WTC11 (cell line): ENCODE data around the gene VWA3B. TPM values are rescaled to one million over a fixed set of nuclear protein-coding genes. Genes with fewer than 3 reads are reported as not detected.

Source experiments
- ATAC-seq: fragments of 200-7000 bp; cut with Tn5 transposase; 2 replicates; pipeline ENCODE4 v1.10.0; 2021; ENCODE audit warnings: mild to moderate bottlenecking, moderate library complexity
- CTCF ChIA-PET: fragments of 300-600 bp; sonication (Branson Sonifier 250); formaldehyde crosslinking; loops from one replicate; lab custom pipeline; 2021; ENCODE audit warnings: antibody characterized with exemption; lab: Charles Lee
- POLR2A ChIA-PET: fragments of 350-600 bp; sonication (Branson Sonifier 250); formaldehyde crosslinking; loops from one replicate; lab custom pipeline; 2021; ENCODE audit warnings: antibody characterized with exemption; lab: Charles Lee
- DNase-seq: peaks from one replicate; pipeline ENCODE4 v3.0.0; 2021; ENCODE audit warnings: low spot score
- H3K27ac Mint-ChIP-seq: 2 replicates; pipeline ENCODE4 v1.8.0; 2021; ENCODE audit warnings: mixed read lengths
- H3K27me3 Mint-ChIP-seq: 2 replicates; pipeline ENCODE4 v1.8.0; 2021; ENCODE audit warnings: low read depth, mild to moderate bottlenecking, moderate library complexity, mixed read lengths
- H3K36me3 Mint-ChIP-seq: 2 replicates; pipeline ENCODE4 v1.8.0; 2021; ENCODE audit warnings: mixed read lengths
- H3K4me1 Mint-ChIP-seq: 2 replicates; pipeline ENCODE4 v1.8.0; 2022; ENCODE audit warnings: mixed read lengths
- H3K4me3 Mint-ChIP-seq: 2 replicates; pipeline ENCODE4 v1.8.0; 2021; ENCODE audit warnings: mild to moderate bottlenecking, moderate library complexity, mixed read lengths
- H3K9me3 Mint-ChIP-seq: 2 replicates; pipeline ENCODE4 v1.8.0; 2021; ENCODE audit warnings: mixed read lengths
- EMX1 ChIP-seq: fragments of 250-450 bp; sonication (Bioruptor Pico); IDR thresholded peaks from 2 replicates; pipeline ENCODE4 v1.8.0; 2021; ENCODE audit warnings: mild to moderate bottlenecking
- FOXP1 ChIP-seq: sonication (generic); formaldehyde crosslinking; IDR thresholded peaks from 2 replicates; pipeline ENCODE4 v1.8.0; 2022; ENCODE audit warnings: missing genetic modification reagents, mild to moderate bottlenecking, moderate library complexity, borderline replicate concordance
- GRHL2 ChIP-seq: fragments of 250-450 bp; sonication (Bioruptor Pico); IDR thresholded peaks from 2 replicates; pipeline ENCODE4 v1.8.0; 2022; ENCODE audit warnings: mild to moderate bottlenecking, moderate library complexity; ENCODE audit not compliant: insufficient replicate concordance, severe bottlenecking
- GTF2I ChIP-seq: fragments of 250-450 bp; sonication (Bioruptor Pico); conservative IDR thresholded peaks from 2 replicates; pipeline ENCODE4 v1.4.0; 2021; ENCODE audit warnings: mild to moderate bottlenecking
- JAZF1 ChIP-seq: fragments of 250-450 bp; sonication (Bioruptor Pico); IDR thresholded peaks from 2 replicates; pipeline ENCODE4 v1.9.0; 2021; ENCODE audit warnings: moderate library complexity, mild to moderate bottlenecking, inconsistent platforms
- JUN ChIP-seq: sonication (generic); formaldehyde crosslinking; IDR thresholded peaks from 2 replicates; pipeline ENCODE4 v1.8.0; 2023; ENCODE audit warnings: mild to moderate bottlenecking, missing genetic modification reagents
- NFATC4 ChIP-seq: fragments of 250-450 bp; sonication (Bioruptor Pico); IDR thresholded peaks from 2 replicates; pipeline ENCODE4 v1.9.0; 2021; ENCODE audit warnings: mild to moderate bottlenecking
- NR2C2 ChIP-seq: sonication (generic); formaldehyde crosslinking; IDR thresholded peaks from 2 replicates; pipeline ENCODE4 v1.8.0; 2022; ENCODE audit warnings: mild to moderate bottlenecking, missing genetic modification reagents
- RELA ChIP-seq: sonication (generic); formaldehyde crosslinking; IDR thresholded peaks from 2 replicates; pipeline ENCODE4 v1.8.1; 2022; ENCODE audit warnings: missing genetic modification reagents, mild to moderate bottlenecking, borderline replicate concordance
- SOX15 ChIP-seq: fragments of 250-450 bp; sonication (Bioruptor Pico); IDR thresholded peaks from 2 replicates; pipeline ENCODE4 v1.9.0; 2021; ENCODE audit warnings: mild to moderate bottlenecking
- SP1 ChIP-seq: sonication (generic); formaldehyde crosslinking; conservative IDR thresholded peaks from 2 replicates; pipeline ENCODE4 v1.8.1; 2022; ENCODE audit warnings: missing genetic modification reagents
- TCF7 ChIP-seq: sonication (generic); formaldehyde crosslinking; IDR thresholded peaks from 2 replicates; pipeline ENCODE4 v1.8.0; 2022; ENCODE audit warnings: mild to moderate bottlenecking, low read depth, missing genetic modification reagents, moderate library complexity
- TEAD1 ChIP-seq: sonication (generic); formaldehyde crosslinking; IDR thresholded peaks from 2 replicates; pipeline ENCODE4 v1.8.0; 2022; ENCODE audit warnings: mild to moderate bottlenecking, missing genetic modification reagents
- USF2 ChIP-seq: sonication (generic); formaldehyde crosslinking; IDR thresholded peaks from 2 replicates; pipeline ENCODE4 v1.8.1; 2023; ENCODE audit warnings: mild to moderate bottlenecking, missing genetic modification reagents, moderate library complexity
- ZNF219 ChIP-seq: sonication (generic); formaldehyde crosslinking; IDR thresholded peaks from 2 replicates; pipeline ENCODE4 v1.8.0; 2023; ENCODE audit warnings: missing genetic modification reagents, mild to moderate bottlenecking, borderline replicate concordance
- ZNF396 ChIP-seq: fragments of 250-450 bp; sonication (Bioruptor Pico); IDR thresholded peaks from 2 replicates; pipeline ENCODE4 v1.8.0; 2021; ENCODE audit warnings: mild to moderate bottlenecking, moderate library complexity, borderline replicate concordance
- ZNF416 ChIP-seq: fragments of 250-450 bp; sonication (Bioruptor Pico); IDR thresholded peaks from 2 replicates; pipeline ENCODE4 v1.9.0; 2021; ENCODE audit warnings: mild to moderate bottlenecking, inconsistent platforms
- ZNF423 ChIP-seq: fragments of 250-450 bp; sonication (Bioruptor Pico); IDR thresholded peaks from 2 replicates; pipeline ENCODE4 v2.1.2; 2022; ENCODE audit warnings: mild to moderate bottlenecking, moderate library complexity
- total RNA-seq: library from RNA; stranded (reverse); gene quantifications from 3 replicates; pipeline ENCODE4 v1.2.3, GENCODE V29; 2021
- TF ChIP-seq, protein P1 (sequence below): sonication (generic); formaldehyde crosslinking; IDR thresholded peaks from 2 replicates; pipeline ENCODE4 v1.8.0; 2022; ENCODE audit warnings: missing genetic modification reagents
- TF ChIP-seq, protein P2 (sequence below): fragments of 250-450 bp; sonication (Bioruptor Pico); conservative IDR thresholded peaks from 2 replicates; pipeline ENCODE4 v1.9.0; 2021; ENCODE audit warnings: mild to moderate bottlenecking
- TF ChIP-seq, protein P3 (sequence below): sonication (generic); formaldehyde crosslinking; IDR thresholded peaks from 2 replicates; pipeline ENCODE4 v1.8.1; 2023; ENCODE audit warnings: mild to moderate bottlenecking, missing genetic modification reagents
- TF ChIP-seq, protein P4 (sequence below): fragments of 250-450 bp; sonication (Bioruptor Pico); IDR thresholded peaks from 2 replicates; pipeline ENCODE4 v1.9.0; 2021; ENCODE audit warnings: mild to moderate bottlenecking
- TF ChIP-seq, protein P5 (sequence below): sonication (generic); formaldehyde crosslinking; IDR thresholded peaks from 2 replicates; pipeline ENCODE4 v1.8.1; 2022; ENCODE audit warnings: mild to moderate bottlenecking, missing genetic modification reagents, moderate library complexity, borderline replicate concordance

VWA3B gene
- total RNA-seq, 1 experiment from 2014 or later: not detected

GRCh38 chr2:98175811-98176210 lies 88.8 kb downstream of the VWA3B start:
- ChIA-PET CTCF (interaction anchor here (0.9 to 1.5 kb wide), 8 partner anchors 13 to 585 kb away, joined by 3 to 5 read pairs (median 3); no protein-coding TSS in a partner anchor), POLR2A (no interaction called here)
- Mint-ChIP-seq H3K9me3 (peaks cover 7% of the 10 kb centered on the region), H3K27me3 (peaks cover 3% of the 10 kb centered on the region; the same call in 1 of the 2 replicates), H3K36me3 (no peaks in the 10 kb centered on the region), H3K27ac (no peak overlapping the region), H3K4me3 (no peak overlapping the region), H3K4me1 (peaks cover 23% of the 10 kb centered on the region)
- DNase-seq (peak; percentile 50), ATAC-seq (peak; percentile 95)
- TF ChIP-seq USF2 (CRISPR knock-in tag) (no peak), ZNF423 (CRISPR knock-in tag) (no peak), GRHL2 (CRISPR knock-in tag) (no peak), TEAD1 (CRISPR knock-in tag) (no peak), JAZF1 (CRISPR knock-in tag) (no peak), FOXP1 (CRISPR knock-in tag) (no peak), SP1 (CRISPR knock-in tag) (no peak)
- TF ChIP-seq, protein P1, sequence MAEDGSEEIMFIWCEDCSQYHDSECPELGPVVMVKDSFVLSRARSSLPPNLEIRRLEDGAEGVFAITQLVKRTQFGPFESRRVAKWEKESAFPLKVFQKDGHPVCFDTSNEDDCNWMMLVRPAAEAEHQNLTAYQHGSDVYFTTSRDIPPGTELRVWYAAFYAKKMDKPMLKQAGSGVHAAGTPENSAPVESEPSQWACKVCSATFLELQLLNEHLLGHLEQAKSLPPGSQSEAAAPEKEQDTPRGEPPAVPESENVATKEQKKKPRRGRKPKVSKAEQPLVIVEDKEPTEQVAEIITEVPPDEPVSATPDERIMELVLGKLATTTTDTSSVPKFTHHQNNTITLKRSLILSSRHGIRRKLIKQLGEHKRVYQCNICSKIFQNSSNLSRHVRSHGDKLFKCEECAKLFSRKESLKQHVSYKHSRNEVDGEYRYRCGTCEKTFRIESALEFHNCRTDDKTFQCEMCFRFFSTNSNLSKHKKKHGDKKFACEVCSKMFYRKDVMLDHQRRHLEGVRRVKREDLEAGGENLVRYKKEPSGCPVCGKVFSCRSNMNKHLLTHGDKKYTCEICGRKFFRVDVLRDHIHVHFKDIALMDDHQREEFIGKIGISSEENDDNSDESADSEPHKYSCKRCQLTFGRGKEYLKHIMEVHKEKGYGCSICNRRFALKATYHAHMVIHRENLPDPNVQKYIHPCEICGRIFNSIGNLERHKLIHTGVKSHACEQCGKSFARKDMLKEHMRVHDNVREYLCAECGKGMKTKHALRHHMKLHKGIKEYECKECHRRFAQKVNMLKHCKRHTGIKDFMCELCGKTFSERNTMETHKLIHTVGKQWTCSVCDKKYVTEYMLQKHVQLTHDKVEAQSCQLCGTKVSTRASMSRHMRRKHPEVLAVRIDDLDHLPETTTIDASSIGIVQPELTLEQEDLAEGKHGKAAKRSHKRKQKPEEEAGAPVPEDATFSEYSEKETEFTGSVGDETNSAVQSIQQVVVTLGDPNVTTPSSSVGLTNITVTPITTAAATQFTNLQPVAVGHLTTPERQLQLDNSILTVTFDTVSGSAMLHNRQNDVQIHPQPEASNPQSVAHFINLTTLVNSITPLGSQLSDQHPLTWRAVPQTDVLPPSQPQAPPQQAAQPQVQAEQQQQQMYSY (CRISPR knock-in tag): no peak

DNA sequence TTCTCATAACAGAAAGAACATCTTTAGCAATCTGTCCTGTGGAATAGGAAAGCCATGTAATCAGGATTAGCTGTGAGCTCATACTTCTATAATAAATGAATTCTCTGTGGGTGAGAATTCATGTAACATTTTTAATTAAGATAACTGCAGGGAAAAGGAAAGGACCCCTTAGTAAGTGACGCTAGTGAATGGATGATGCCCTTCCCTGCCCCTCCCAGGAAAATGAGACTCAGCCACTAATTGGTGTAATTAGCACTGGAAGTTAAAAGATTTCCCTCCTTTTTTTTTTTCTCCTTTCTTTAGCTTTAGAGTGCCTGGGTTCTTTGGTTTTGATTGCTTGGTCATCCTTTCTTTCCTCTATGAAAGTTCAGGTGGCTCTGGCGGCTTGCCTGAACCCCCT lies 90.3 kb downstream of the VWA3B start:
- TF ChIP-seq ZNF416 (CRISPR knock-in tag): no peak
- TF ChIP-seq ZNF396 (CRISPR knock-in tag): no peak
- no peak for TF ChIP-seq NR2C2 (CRISPR knock-in tag)
- no peak for TF ChIP-seq JUN (CRISPR knock-in tag)
- TF ChIP-seq EMX1 (CRISPR knock-in tag): no peak
- TF ChIP-seq, protein P2, sequence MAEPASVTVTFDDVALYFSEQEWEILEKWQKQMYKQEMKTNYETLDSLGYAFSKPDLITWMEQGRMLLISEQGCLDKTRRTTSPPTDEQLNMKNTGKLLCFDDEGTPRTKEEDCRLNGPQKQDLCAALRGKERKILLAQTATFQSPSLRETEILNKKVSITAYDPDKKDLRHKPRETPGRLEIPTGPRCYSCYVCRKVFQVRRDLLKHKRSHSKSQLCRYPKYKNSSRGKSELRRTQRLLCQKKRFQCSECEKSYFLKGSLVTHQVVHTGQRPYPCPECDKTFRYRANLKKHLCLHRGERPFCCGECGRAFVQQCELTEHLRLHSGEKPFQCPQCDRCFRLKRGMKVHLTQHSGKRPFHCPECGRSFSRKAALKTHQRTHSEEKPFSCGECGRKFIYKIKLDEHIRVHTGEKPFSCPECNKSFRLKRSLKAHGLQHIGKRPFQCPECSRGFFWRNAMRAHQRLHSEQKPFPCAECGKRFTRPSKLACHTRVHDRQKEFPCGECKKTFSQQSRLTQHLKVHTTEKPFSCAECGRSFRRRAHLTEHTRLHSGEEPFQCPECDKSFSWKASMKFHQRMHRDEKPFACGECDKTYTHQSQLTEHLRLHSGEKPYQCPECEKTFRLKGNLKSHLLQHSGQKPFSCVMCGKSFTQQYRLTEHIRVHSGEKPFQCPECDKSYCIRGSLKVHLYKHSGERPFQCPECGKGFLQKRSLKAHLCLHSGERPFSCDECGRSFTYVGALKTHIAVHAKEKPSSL (CRISPR knock-in tag): no peak
- no peak for TF ChIP-seq GRHL2 (CRISPR knock-in tag)
- no peak for TF ChIP-seq SOX15
- TF ChIP-seq NFATC4 (CRISPR knock-in tag): no peak
- Mint-ChIP-seq H3K27ac (no peak overlapping the region), H3K36me3 (no peaks in the 10 kb centered on the region), H3K4me3 (no peak overlapping the region), H3K27me3 (peaks cover 3% of the 10 kb centered on the region; the same call in 1 of the 2 replicates), H3K9me3 (no peaks in the 10 kb centered on the region), H3K4me1 (peaks cover 23% of the 10 kb centered on the region)
- ChIA-PET POLR2A (no interaction called here), CTCF (interaction anchor here (1.2 kb wide), 1 partner anchor 10 kb away, joined by 4 read pairs; no protein-coding TSS in a partner anchor)
- no peak for DNase-seq
- ATAC-seq: no peak

- ATAC-seq (no peak), DNase-seq (no peak)
- Mint-ChIP-seq H3K9me3 (no peaks in the 10 kb centered on the region), H3K4me3 (no peak overlapping the region), H3K36me3 (no peaks in the 10 kb centered on the region), H3K4me1 (peaks cover 23% of the 10 kb centered on the region), H3K27me3 (peaks cover 3% of the 10 kb centered on the region; the same call in 1 of the 2 replicates), H3K27ac (no peak overlapping the region)
- POLR2A ChIA-PET: no interaction called here
- CTCF ChIA-PET: interaction anchor here (1.5 kb wide), 1 partner anchor 404 kb away, joined by 3 read pairs; no protein-coding TSS in a partner anchor
- TF ChIP-seq ZNF219 (no peak), TCF7 (CRISPR knock-in tag) (no peak), RELA (no peak), GTF2I (CRISPR knock-in tag) (no peak)
- TF ChIP-seq, protein P3, sequence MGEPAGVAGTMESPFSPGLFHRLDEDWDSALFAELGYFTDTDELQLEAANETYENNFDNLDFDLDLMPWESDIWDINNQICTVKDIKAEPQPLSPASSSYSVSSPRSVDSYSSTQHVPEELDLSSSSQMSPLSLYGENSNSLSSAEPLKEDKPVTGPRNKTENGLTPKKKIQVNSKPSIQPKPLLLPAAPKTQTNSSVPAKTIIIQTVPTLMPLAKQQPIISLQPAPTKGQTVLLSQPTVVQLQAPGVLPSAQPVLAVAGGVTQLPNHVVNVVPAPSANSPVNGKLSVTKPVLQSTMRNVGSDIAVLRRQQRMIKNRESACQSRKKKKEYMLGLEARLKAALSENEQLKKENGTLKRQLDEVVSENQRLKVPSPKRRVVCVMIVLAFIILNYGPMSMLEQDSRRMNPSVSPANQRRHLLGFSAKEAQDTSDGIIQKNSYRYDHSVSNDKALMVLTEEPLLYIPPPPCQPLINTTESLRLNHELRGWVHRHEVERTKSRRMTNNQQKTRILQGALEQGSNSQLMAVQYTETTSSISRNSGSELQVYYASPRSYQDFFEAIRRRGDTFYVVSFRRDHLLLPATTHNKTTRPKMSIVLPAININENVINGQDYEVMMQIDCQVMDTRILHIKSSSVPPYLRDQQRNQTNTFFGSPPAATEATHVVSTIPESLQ: no peak
- TF ChIP-seq, protein P4, sequence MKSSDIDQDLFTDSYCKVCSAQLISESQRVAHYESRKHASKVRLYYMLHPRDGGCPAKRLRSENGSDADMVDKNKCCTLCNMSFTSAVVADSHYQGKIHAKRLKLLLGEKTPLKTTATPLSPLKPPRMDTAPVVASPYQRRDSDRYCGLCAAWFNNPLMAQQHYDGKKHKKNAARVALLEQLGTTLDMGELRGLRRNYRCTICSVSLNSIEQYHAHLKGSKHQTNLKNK (CRISPR knock-in tag): no peak
- TF ChIP-seq, protein P5, sequence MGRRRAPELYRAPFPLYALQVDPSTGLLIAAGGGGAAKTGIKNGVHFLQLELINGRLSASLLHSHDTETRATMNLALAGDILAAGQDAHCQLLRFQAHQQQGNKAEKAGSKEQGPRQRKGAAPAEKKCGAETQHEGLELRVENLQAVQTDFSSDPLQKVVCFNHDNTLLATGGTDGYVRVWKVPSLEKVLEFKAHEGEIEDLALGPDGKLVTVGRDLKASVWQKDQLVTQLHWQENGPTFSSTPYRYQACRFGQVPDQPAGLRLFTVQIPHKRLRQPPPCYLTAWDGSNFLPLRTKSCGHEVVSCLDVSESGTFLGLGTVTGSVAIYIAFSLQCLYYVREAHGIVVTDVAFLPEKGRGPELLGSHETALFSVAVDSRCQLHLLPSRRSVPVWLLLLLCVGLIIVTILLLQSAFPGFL (CRISPR knock-in tag): no peak
Observed at GRCh38 chr2:98177986-98178385, 91.0 kb downstream of the VWA3B start.
